HG03064 (cell line): Measurements from ENCODE around the gene SLC30A1.
"Not testable (repeated sequence)": the region's sequence is repeated elsewhere in the genome, so short reads cannot be mapped to it uniquely, and the experiment has no call there.

Source experiments
- ATAC-seq: cut with Tn5 transposase; IDR thresholded peaks from one replicate; pipeline ENCODE4 v1.9.1; 2021; ENCODE audit warnings: low read depth; ENCODE audit not compliant: unreplicated experiment

The SLC30A1 gene

DNA sequence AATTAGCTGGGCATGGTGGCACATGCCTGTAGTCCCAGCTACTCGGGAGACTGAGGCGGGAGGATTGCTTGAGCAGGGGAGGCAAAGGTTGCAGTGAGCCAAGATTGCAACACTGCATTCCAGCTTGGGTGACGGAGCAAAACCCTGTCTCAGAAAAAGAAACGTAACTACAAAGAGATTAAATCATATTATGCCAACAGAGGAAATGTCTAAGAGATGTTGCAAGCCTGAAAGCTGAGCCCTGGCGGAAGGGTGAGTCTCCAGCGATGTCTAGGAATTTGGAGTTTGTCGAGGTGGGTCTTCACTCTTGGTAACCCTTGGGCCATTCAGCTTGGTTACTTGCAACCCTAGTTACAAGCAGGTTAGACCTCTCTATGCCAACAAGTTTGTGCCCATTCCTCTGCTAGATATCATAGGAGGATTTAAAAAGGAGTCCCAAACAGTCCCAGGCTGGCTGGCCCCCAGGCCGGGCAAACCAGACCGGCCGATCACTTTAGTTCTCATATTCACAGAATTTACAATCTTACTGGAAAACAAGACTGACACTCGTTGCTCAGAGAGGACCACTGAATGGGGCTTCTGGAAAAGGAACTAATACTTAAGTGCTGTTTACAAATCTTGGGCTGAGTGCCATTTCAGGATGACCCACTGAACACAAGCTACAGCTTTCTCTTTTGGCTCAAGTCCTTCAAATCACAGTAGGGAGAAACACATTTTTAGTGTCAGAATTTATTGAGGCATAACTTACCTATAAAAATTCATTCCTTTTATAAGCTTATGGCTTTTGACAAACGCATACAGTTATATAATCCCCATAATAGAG lies 27.1 kb downstream of the SLC30A1 start:
- no peak for ATAC-seq

DNA sequence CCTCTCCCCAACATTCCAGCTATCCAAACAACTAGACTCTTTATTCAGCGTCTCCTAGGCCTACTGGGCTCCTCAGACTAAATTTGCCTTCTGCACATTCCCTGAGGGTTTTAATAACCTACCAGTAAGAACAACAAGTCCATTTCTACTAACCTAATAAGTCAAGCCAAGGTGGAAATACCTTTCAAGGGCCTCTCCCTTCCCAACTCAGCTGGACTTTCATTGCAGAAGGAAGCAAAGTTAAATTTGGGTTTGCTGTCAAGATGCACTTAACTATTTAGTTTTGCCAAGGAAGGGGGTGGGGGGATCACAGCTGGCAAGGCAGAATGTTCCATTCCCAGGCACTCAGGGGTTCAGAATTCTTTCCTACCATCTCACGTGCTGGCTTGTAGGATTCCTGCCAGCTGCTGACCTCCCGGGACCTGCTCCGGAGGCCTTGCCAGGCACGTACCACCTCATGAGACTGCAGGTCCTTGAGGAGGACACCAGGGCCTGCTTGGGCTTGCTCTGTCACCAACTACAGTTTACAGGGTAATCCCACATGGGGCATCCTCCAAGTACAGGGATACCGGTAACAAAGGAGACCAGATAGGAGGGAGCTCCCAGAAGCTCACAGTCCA lies 29.8 kb downstream of the SLC30A1 start:
- no peak for ATAC-seq

- no peak for ATAC-seq
Observed at GRCh38 chr1:211548321-211549091, 30.5 kb downstream of the SLC30A1 start.

GRCh38 chr1:211547710-211548109 lies 31.3 kb downstream of the SLC30A1 start:
- ATAC-seq: no peak

GRCh38 chr1:211546543-211546942 lies 32.4 kb downstream of the SLC30A1 start:
- no peak for ATAC-seq

GRCh38 chr1:211543025-211543424 lies 35.9 kb downstream of the SLC30A1 start:
- ATAC-seq: no peak

GRCh38 chr1:211541720-211542477 lies 37.1 kb downstream of the SLC30A1 start:
- no peak for ATAC-seq

DNA sequence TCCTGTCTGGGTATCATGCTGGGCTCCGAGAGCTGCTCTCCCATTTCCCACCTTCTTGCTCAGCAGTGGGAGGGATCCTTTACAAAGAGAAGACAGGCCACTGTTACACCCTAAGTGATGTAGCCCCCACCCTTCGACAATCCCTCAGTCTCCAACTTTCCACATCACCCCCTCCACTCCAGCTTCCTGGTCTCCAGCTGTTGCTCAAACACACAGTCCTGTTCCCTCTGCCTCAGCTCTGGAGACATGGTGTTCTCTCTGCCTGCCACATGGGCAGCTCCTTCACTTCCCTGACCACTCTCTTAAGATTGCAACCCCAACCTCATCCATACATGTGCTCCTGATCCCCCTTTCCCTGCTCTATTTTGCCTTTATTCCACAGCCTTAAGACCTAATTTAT lies 37.7 kb downstream of the SLC30A1 start:
- ATAC-seq: no peak

- not testable (repeated sequence) for ATAC-seq
Observed at GRCh38 chr1:211540824-211541223, 38.1 kb downstream of the SLC30A1 start.

DNA sequence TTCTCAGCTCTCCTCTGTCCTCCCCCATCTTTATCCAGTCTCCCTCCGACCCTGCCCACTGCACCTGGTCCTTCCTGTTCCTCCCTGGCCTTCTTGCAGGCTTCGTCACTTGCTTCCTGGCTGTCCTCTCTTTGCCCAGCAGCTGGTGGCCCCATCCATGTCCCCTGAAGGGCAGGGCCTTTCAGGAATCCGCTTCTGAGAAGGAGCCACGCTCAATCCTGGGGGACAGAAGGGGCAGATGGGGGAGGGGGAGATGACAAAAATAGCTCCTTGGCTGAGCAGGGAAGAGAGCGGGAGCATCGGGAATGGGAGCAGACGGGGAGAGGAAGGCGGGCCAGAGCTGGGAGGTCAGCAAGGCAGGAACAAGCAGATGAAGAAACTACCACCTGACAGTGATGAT lies 40.7 kb downstream of the SLC30A1 start:
- no peak for ATAC-seq

DNA sequence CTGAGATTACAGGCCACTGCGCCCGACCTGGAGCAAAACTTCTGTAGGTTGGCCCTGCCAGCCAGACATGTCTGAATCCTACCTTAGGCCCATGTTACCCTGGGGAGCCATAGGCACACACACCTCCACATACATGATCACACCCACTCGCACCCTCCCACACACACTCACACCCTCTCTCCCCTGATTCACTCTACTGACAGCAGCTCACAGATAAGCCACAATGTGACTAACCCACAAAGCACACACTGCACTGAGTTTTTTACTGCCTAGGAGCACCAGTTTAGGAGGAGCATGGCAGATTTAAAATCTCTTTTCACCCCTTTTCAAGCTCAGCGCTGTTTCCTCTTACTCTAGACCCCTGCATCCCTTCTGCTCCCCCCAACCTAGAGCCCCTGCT lies 41.7 kb downstream of the SLC30A1 start:
- no peak for ATAC-seq

- no peak for ATAC-seq
Observed at GRCh38 chr1:211536606-211537005, 42.4 kb downstream of the SLC30A1 start.

DNA sequence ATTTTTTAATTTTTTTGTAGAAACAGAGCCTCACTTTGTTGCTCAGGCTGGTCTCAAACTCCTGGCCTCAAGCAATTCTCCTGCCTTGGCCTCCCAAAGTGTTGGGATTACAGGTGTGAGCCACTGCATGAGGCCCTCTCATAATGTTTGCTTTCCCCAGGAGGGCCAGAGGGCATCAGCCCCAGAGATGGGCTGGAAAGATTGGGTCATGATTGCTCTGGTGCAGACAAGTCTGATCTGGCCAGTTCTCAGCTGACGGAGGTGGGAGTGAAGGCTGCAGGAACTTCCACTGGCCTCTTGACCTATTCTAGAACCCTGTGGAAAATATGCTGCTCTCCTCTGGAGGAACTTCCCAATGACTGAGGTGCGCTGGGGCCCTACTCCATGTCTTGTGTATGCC lies 43.6 kb downstream of the SLC30A1 start:
- ATAC-seq: no peak

DNA sequence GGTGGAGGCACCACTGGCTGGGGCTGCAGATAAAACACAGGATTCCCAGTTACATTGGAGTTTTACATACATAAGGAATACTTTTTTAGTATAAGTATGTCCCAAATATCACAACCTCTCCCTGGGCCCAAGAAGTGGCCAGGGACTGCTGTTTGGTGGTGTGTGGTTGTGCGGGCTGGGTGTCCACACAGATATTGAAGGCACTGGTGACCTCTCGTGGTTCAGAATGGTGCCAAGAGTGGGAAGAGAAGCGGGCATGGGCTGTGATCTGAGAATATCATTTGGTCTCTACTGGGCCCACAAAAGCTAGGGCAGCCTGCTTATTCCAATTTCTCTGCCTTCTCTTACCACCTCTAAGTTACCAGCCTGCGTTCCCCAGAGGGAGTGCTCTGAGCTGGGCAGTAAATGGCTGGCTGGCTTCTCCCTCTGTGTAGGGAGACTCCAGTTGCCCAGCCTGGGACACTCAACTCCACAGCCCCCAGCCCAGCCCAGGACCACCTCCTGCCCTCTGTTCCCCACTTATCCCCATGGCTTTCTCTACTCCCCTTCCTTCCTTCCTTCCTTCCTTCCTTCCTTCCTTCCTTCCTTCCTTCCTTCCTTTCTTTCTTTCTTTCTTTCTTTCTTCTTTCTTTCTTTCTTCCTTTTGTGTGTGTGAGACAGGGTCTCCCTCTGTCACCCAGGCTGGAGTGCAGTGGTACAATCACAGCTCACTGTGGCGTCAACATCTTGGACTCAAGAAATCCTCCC lies 44.2 kb downstream of the SLC30A1 start:
- no peak for ATAC-seq

GRCh38 chr1:211532088-211532444 lies 46.9 kb downstream of the SLC30A1 start:
- ATAC-seq: no peak

GRCh38 chr1:211531194-211532087 lies 47.5 kb downstream of the SLC30A1 start:
- no peak for ATAC-seq

DNA sequence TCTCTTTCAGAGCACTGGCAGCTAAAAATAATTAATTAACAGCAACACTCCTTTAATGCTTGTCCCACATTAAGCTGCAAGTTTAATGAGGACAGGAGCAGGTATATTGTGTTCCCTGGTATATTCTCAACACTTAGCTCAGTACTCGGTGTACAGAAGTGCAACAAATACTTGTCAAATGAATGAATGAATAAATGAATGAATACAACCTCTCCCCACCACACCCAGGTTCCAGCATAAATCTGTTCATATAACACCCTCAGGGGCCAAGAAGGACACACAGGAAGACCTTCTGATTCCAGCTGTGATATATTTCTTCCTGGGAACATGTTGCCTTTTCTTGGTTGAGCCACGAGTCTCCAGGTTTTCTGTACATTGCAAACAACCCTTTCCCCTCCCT lies 48.9 kb downstream of the SLC30A1 start:
- no peak for ATAC-seq

DNA sequence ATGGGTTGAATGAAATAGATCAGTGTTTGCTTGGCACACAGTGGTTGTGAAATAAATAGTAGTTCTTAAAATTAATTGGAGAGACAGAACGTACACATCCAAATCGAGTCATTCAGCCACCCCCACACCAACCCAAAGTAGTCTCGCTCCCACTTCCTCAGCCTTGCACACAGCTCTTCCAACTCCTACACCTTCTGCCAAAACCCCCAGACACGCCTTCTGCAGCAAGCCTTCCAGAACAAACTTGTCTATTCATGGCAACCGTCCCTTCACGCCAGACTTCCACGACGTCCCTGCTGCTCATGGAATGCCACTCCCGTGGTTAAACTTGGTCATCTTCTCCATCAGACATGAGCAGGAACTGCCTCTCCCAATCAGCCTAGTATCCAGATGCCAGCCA lies 49.5 kb downstream of the SLC30A1 start:
- no peak for ATAC-seq

DNA sequence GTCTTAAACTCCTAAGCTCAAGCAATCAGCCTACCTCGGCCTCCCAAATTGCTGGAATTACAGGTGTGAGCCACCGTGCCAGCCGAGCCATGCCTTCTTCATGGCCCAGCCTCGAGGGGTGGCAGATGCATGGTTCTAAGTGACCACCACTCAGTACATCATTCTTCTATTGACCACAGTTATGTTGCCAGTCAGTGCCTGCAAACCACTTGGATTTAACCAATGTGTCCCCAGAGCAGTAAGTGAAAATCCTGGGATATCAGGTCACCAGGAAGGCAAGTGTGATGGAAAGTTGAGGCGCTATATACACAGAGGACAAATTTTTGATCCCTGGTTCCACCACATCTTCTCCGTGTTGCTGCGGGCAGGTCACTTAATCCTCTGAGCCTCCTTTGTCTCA lies 50.0 kb downstream of the SLC30A1 start:
- ATAC-seq: no peak
